Measurements from ENCODE around the gene RMC1.

GRCh38 chr18:23501626-23502025 lies 1.7 kb upstream of the RMC1 start:
- TF ChIP-seq TARDBP (IDR thresholded peaks at IDR 0.05) = no peak
- TF ChIP-seq SP1 (IDR thresholded peaks at IDR 0.05) = no peak
- no peak for TF ChIP-seq FOXA1 (IDR thresholded peaks at IDR 0.05)
- TF ChIP-seq CTBP1 (IDR thresholded peaks at IDR 0.05; ENCODE audit: borderline replicate concordance) = no peak
- no peak for TF ChIP-seq PKNOX1 (IDR thresholded peaks at IDR 0.05)
- TF ChIP-seq LEF1 (IDR thresholded peaks at IDR 0.05; ENCODE audit: borderline replicate concordance) = no peak
- TF ChIP-seq ELF4 (IDR thresholded peaks at IDR 0.05) = no peak
- no peak for TF ChIP-seq ZNF384 (IDR thresholded peaks at IDR 0.05)
- TF ChIP-seq BHLHE40 (IDR thresholded peaks at IDR 0.05; ENCODE audit: borderline replicate concordance) = no peak
- TF ChIP-seq FOXK2 (IDR thresholded peaks at IDR 0.05) = no peak
- TF ChIP-seq FOXM1 (IDR thresholded peaks at IDR 0.05; ENCODE audit: borderline replicate concordance) = no peak
- no peak for TF ChIP-seq SUZ12 (IDR thresholded peaks at IDR 0.05)
- no peak for TF ChIP-seq ARNT (IDR thresholded peaks at IDR 0.05)
- TF ChIP-seq HDGF (IDR thresholded peaks at IDR 0.05; ENCODE audit: borderline replicate concordance) = no peak
